IPS-18c (cell line): Measurements from ENCODE around the gene RAPH1.
"Not testable (repeated sequence)": the region's sequence is repeated elsewhere in the genome, so short reads cannot be mapped to it uniquely, and the experiment has no call there.

Source experiments
- H3K4me3 ChIP-seq: 2 replicates; pipeline ENCODE4 v1.7.0; 2013; ENCODE audit warnings: low read depth, mild to moderate bottlenecking, low read length, moderate library complexity; ENCODE audit not compliant: insufficient read depth
- H3K9me3 ChIP-seq: one replicate; pipeline ENCODE4 v1.6.1; 2013; ENCODE audit warnings: mild to moderate bottlenecking, low read length, moderate library complexity; ENCODE audit not compliant: control insufficient read depth, insufficient read depth

Gene RAPH1

DNA sequence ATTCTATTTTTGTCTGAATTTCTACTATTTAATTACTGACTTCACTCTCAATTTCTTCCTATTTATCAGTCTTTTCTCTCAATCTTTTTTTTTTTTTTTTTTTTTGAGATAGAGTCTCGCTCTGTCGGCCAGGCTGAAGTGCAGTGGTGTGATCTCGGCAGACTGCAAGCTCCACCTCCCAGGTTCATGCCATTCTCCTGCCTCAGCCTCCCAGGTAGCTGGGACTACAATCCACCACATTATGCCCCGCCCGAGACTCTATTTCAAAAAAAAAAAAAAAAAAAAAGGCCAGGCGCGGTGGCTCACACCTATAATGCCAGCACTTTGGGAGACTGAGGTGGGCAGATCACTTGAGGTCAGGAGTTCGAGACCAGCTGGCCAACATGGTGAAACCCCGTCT lies 21.8 kb downstream of the RAPH1 start:
- not testable (repeated sequence) for H3K4me3 ChIP-seq, H3K9me3 ChIP-seq

DNA sequence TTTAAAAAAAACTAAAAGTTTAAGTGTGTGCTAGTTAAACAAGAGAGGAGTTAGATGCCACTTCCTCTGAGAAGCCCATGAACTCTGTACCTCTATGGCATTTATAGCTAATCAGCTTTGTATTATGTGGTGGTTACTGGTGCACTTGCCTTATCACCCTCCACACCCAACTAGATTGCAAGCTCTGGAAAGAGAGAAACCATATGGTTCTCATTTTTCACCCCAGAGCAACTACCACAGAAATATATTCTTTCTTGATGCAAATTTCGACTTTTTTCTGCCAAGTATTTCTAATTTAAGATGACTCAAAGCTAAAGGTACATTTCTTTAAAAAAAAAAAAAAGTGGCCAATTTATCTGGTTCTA lies 24.2 kb downstream of the RAPH1 start:
- Histone ChIP-seq H3K4me3 (no peak overlapping the region), H3K9me3 (no peaks in the 10 kb centered on the region)

- no peaks in the 10 kb centered on the region for H3K9me3 ChIP-seq
- H3K4me3 ChIP-seq: no peak overlapping the region
These were observed 24.7 kb downstream of the RAPH1 start for GRCh38 chr2:203510256-203510940.

DNA sequence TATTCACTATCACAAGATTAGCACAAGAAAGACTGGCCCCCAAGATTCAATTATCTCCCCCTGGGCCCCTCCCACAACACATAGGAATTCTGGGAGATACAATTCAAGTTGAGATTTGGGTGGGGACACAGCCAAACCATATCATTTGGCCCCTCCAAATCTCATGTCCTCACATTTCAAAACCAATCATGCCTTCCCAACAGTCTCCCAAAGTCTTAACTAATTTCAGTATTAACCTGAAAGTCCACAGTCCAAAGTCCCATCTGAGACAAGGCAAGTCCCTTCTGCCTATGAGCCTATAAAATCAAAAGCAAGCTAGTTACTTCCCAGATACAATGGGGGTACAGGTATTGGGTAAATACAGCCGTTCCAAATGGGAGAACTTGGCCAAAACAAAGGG lies 31.6 kb downstream of the RAPH1 start:
- H3K9me3 ChIP-seq, H3K4me3 ChIP-seq: not testable (repeated sequence)

DNA sequence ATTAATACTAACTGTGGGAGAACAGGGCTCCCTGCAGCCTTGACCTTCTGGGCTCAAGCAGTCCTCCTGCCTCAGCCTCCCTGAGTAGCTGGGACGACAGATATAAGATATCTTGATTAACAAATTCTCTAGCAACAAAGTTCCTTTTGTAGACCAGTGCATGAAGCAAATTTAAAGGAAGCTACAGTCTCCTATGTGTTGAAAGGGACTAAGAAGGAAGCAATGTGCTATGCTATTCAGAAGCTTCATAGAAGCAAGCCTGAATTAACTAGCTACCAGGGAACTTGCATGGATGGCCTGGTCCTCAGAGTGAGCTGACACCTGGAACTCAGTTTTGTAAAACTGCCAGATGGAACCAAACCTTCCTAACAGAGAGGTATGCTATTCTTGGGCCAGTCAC lies 33.2 kb downstream of the RAPH1 start:
- Histone ChIP-seq H3K4me3 (no peak overlapping the region), H3K9me3 (peaks cover 3% of the 10 kb centered on the region)

DNA sequence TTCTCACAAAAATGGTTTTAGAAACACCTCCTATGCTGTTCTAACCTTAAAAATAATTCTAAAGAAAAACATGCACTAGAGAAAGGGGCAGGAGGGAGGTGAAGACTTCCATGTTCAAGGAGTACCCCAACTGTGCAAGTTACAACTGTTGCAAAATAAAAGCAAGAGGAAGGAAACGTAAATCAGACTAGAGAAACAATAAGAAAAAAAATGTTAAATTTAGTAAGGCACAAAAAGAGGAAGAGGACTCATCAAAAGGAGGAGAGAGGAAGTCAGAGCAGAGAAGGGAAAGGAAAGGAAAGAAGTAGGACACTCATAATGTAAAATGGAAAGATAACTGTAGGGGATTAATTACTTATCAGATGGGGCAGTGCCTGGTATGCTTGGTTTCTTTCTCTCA lies 34.1 kb downstream of the RAPH1 start:
- Histone ChIP-seq H3K9me3 (peaks cover 3% of the 10 kb centered on the region), H3K4me3 (no peak overlapping the region)

DNA sequence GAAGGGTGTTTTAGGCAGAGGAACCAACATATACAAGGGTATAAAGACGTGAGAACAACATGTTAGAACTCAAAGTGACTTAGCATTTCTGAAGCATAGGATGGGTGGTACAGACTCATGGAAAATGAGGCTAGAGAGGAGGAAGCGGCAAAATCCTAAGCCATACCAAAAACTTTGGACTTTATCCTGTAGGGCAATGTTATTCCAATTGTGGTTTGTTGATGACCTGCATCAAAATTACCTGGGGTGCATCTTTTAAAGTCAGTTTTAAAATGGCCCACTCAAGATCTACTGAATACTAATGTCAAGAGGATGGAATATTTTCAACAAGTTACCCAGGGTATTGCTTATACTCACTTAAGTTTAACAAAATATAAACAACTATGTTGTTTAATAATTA lies 34.8 kb downstream of the RAPH1 start:
- Histone ChIP-seq H3K9me3 (peaks cover 3% of the 10 kb centered on the region), H3K4me3 (no peak overlapping the region)

DNA sequence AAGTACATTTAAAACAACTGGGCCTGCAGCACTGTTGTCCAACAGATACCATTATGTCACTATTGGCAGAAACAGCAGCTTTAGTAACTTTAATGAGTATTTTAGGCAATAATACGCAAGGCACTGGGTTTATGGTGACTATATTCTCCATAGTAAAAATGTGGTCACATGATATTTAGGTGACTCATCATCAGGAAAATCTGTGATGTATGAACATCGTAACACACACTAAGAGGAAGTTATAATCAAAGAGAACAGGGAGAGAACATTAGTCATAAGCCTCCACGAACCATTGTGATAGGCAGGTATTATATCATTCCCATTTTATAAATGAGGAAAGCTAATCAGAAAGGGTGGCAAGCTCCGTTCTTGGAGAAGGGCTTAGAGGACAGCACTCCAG lies 36.9 kb downstream of the RAPH1 start:
- Histone ChIP-seq H3K4me3 (no peak overlapping the region), H3K9me3 (no peaks in the 10 kb centered on the region)

GRCh38 chr2:203492965-203493364 lies 42.1 kb downstream of the RAPH1 start:
- Histone ChIP-seq H3K9me3 (no peaks in the 10 kb centered on the region), H3K4me3 (no peak overlapping the region)

GRCh38 chr2:203490391-203490790 lies 44.7 kb downstream of the RAPH1 start:
- H3K4me3 ChIP-seq: no peak overlapping the region

DNA sequence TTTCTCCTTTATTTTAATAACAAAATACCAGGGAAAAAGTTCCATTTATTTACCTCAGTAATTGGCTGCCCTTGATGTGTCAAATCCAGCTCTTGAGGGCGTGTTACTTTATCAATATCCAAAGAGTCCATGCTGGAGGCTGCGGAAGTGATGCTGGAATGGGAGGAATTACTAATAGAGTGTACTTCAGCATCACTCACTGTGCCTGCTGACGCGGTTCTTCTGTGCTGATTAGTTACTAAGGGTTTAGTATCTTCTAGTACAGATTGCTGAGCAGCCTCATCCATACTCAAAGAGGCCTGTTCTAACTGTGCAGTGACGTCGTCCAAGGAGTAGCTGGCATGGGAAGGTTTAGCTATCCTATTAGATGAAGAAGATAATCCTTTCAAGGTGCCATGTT lies 45.6 kb downstream of the RAPH1 start:
- H3K9me3 ChIP-seq: no peaks in the 10 kb centered on the region
- no peak overlapping the region for H3K4me3 ChIP-seq

More at GRCh38 chr2:203490391-203490790, 44.7 kb downstream of the RAPH1 start:
- no peaks in the 10 kb centered on the region for H3K9me3 ChIP-seq

GRCh38 chr2:203484266-203485112 lies 50.6 kb downstream of the RAPH1 start:
- Histone ChIP-seq H3K4me3 (no peak overlapping the region), H3K9me3 (no peaks in the 10 kb centered on the region)

GRCh38 chr2:203480623-203481022 lies 54.5 kb downstream of the RAPH1 start:
- no peaks in the 10 kb centered on the region for H3K9me3 ChIP-seq
- H3K4me3 ChIP-seq: no peak overlapping the region

GRCh38 chr2:203476881-203477280 lies 58.2 kb downstream of the RAPH1 start:
- no peak overlapping the region for H3K4me3 ChIP-seq
- no peaks in the 10 kb centered on the region for H3K9me3 ChIP-seq

DNA sequence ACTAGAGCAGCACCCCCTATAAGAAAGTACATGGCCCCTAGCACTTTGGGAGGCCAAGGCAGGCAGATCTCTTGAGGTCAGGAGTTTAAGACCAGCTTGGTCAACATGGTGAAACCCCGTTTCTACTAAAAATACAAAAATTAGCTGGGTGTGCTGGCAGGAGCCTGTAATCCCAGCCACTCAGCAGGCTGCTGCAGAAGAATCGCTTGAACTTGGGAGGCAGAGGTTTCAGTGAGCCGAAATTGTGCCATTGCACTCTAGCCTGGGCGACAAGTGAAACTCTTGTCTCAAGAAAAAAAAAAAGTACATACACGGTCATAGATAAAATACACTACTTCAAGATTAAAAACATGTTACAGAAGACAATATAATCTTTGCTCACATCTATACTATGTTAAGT lies 63.8 kb downstream of the RAPH1 start:
- Histone ChIP-seq H3K9me3 (no peaks in the 10 kb centered on the region), H3K4me3 (no peak overlapping the region)

GRCh38 chr2:203470371-203470770 lies 64.7 kb downstream of the RAPH1 start:
- H3K9me3 ChIP-seq: no peaks in the 10 kb centered on the region
- no peak overlapping the region for H3K4me3 ChIP-seq

GRCh38 chr2:203469546-203469945 lies 65.6 kb downstream of the RAPH1 start:
- no peaks in the 10 kb centered on the region for H3K9me3 ChIP-seq
- H3K4me3 ChIP-seq: no peak overlapping the region

- no peaks in the 10 kb centered on the region for H3K9me3 ChIP-seq
- H3K4me3 ChIP-seq: no peak overlapping the region
These were observed 71.8 kb downstream of the RAPH1 start for GRCh38 chr2:203463266-203463678.
